Hepatocyte (in vitro differentiated cells): ENCODE data around the gene DPCD. TPM values are rescaled to one million over a fixed set of nuclear protein-coding genes. Genes with fewer than 3 reads are reported as not detected.

Source experiments
- DNase-seq: peaks from one replicate; pipeline ENCODE4 v3.0.0-alpha.2; 2016; ENCODE audit warnings: low spot score
- H2AFZ ChIP-seq: fragments of 200-600 bp; sonication (generic); 2 replicates; pipeline ENCODE4 v1.6.0; 2016; ENCODE audit warnings: antibody characterized with exemption, mild to moderate bottlenecking
- H3K27ac ChIP-seq: fragments of 200-600 bp; sonication (generic); 2 replicates; pipeline ENCODE4 v1.5.1; 2016; ENCODE audit warnings: mild to moderate bottlenecking
- H3K27me3 ChIP-seq: fragments of 200-600 bp; sonication (generic); 2 replicates; pipeline ENCODE4 v1.6.1; 2016
- H3K36me3 ChIP-seq: fragments of 200-600 bp; sonication (generic); replicated peaks from 2 replicates; pipeline ENCODE4 v1.5.1; 2016; ENCODE audit warnings: low read depth; ENCODE audit not compliant: insufficient read depth
- H3K4me1 ChIP-seq: fragments of 200-600 bp; sonication (generic); 2 replicates; pipeline ENCODE4 v1.5.1; 2016; ENCODE audit warnings: mild to moderate bottlenecking, moderate library complexity; ENCODE audit not compliant: insufficient read depth
- H3K4me2 ChIP-seq: fragments of 200-600 bp; sonication (generic); 2 replicates; pipeline ENCODE4 v1.6.0; 2016
- H3K4me3 ChIP-seq: fragments of 200-600 bp; sonication (generic); 2 replicates; pipeline ENCODE4 v1.5.1; 2016; ENCODE audit warnings: mild to moderate bottlenecking
- H3K79me2 ChIP-seq: fragments of 200-600 bp; sonication (generic); 2 replicates; pipeline ENCODE4 v1.6.0; 2017; ENCODE audit warnings: mild to moderate bottlenecking
- H3K9me2 ChIP-seq: fragments of 200-600 bp; sonication (generic); replicated peaks from 2 replicates; pipeline ENCODE4 v1.6.0; 2017; ENCODE audit warnings: mild to moderate bottlenecking; ENCODE audit not compliant: insufficient read depth
- H3K9me3 ChIP-seq: fragments of 200-600 bp; sonication (generic); 2 replicates; pipeline ENCODE4 v1.5.1; 2016; ENCODE audit warnings: low read depth, mild to moderate bottlenecking
- H4K20me1 ChIP-seq: fragments of 200-600 bp; sonication (generic); 2 replicates; pipeline ENCODE4 v1.6.0; 2016; ENCODE audit warnings: mild to moderate bottlenecking; ENCODE audit not compliant: insufficient read depth, poor library complexity, severe bottlenecking
- EZH2 ChIP-seq: fragments of 200-600 bp; sonication (generic); IDR thresholded peaks from 2 replicates; pipeline ENCODE4 v1.6.1; 2016; ENCODE audit warnings: antibody characterized with exemption, mild to moderate bottlenecking, borderline replicate concordance
- EZH2phosphoT487 ChIP-seq: fragments of 200-600 bp; sonication (generic); IDR thresholded peaks from one replicate; pipeline ENCODE4 v1.6.1; 2018; ENCODE audit warnings: antibody characterized with exemption, mild to moderate bottlenecking, low read depth, moderate library complexity; ENCODE audit not compliant: unreplicated experiment, severe bottlenecking
- WGBS: methylation state at CpG from one replicate; pipeline ENCODE4 v1.1.6; 2016; ENCODE audit warnings: low lambda C conversion rate; ENCODE audit errors: missing lambda C conversion rate; 5-methylcytosine and 5-hydroxymethylcytosine counted together
- polyA plus RNA-seq: library from polyadenylated mRNA; unstranded; fragments of >200 nt; fragmentation: Nextera tagmentation; extraction: Ambion mirVana; gene quantifications from 2 replicates; pipeline ENCODE4 v1.2.1, GENCODE V29; 2016
- total RNA-seq: library from RNA; depleted of rRNA; stranded (reverse); fragments of >200 nt; gene quantifications from 2 replicates; pipeline ENCODE4 v1.2.3, GENCODE V29; 2014
- TF ChIP-seq, protein P1 (sequence below): fragments of 200-600 bp; sonication (generic); IDR thresholded peaks from 2 replicates; pipeline ENCODE4 v1.5.1; 2016; ENCODE audit warnings: antibody characterized with exemption, mild to moderate bottlenecking; ENCODE audit not compliant: poor library complexity

The DPCD gene
- total and polyA plus RNA-seq, 2 experiments from 2014 or later = 24.8 to 26.5 TPM

DNA sequence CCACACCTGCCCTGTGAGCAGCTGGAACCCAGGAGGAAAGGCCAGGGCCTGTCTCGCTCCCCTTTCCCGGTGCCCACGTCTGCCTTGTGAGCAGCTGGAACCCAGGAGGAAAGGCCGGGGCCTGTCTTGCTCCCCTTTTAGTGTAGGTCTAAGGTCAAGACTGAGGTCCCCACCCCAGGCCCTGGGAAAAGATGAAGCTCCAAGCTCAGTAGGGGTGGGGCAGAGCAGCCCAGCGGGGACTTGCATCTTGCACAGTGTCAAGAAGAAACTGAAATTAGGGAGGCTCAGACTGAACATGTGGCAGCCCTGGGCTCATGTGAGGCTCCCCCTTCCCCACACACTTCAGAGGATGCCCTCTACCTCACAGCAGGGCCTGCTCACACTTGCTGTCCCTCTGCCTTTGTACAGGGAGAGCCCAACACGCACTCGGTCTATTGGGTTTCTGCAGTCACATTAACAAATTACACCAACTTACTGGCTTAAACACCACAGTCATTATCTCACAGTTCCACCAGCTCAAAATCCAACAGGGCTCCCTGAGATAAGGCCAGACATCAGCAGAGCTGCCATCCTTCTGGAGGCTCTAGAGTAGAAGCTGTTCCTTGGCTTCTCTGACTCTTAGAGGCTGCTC lies 12.4 kb upstream of the DPCD start:
- Histone ChIP-seq H3K4me3 (no peak overlapping the region), H3K4me2 (no peak overlapping the region), H3K79me2 (no peaks in the 10 kb centered on the region), H4K20me1 (no peaks in the 10 kb centered on the region), H3K9me2 (no peaks in the 10 kb centered on the region), H3K36me3 (no peaks in the 10 kb centered on the region), H2AFZ (no peak overlapping the region), H3K9me3 (no peaks in the 10 kb centered on the region), H3K4me1 (peaks cover 3% of the 10 kb centered on the region), H3K27me3 (no peaks in the 10 kb centered on the region), H3K27ac (no peak overlapping the region)
- 89% methylated on average over 7 of the region's 7 CpGs for WGBS
- no peak for DNase-seq
- TF ChIP-seq EZH2 = no peak
- TF ChIP-seq EZH2phosphoT487 = no peak
- TF ChIP-seq, protein P1, sequence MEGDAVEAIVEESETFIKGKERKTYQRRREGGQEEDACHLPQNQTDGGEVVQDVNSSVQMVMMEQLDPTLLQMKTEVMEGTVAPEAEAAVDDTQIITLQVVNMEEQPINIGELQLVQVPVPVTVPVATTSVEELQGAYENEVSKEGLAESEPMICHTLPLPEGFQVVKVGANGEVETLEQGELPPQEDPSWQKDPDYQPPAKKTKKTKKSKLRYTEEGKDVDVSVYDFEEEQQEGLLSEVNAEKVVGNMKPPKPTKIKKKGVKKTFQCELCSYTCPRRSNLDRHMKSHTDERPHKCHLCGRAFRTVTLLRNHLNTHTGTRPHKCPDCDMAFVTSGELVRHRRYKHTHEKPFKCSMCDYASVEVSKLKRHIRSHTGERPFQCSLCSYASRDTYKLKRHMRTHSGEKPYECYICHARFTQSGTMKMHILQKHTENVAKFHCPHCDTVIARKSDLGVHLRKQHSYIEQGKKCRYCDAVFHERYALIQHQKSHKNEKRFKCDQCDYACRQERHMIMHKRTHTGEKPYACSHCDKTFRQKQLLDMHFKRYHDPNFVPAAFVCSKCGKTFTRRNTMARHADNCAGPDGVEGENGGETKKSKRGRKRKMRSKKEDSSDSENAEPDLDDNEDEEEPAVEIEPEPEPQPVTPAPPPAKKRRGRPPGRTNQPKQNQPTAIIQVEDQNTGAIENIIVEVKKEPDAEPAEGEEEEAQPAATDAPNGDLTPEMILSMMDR = no peak

DNA sequence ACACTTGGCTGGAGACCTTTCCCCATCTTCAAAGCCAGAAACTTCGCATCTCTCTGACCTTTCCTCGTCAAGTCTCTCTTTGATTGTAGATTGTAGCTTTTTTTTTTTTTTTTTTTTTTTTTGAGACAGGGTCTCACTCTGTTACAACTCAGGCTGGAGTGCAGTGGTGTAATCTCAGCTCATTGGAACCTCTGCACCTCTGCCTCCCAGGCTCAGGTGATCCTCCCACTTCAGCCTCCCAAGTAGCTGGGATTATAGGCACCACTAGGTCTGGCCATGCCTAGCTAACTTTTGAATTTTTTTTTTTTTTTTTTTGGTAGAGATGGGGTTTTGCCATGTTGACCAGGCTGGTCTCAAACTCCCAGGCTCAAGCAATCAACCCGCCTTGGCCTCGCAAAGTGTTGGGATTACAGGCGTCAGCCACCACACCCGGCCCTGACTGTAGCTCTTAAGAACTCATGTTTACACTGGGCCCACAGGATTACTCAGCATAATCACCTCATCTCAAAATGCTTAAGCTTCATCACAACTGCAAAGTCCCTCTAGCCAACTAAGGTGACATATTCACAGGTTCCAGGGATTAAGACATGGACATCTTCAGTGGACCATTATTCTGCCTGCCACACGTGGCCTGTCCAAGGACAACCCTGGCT lies 11.8 kb upstream of the DPCD start:
- no peak for DNase-seq
- H4K20me1 ChIP-seq = no peaks in the 10 kb centered on the region
- WGBS = 81% methylated on average over 7 of the region's 7 CpGs

DNA sequence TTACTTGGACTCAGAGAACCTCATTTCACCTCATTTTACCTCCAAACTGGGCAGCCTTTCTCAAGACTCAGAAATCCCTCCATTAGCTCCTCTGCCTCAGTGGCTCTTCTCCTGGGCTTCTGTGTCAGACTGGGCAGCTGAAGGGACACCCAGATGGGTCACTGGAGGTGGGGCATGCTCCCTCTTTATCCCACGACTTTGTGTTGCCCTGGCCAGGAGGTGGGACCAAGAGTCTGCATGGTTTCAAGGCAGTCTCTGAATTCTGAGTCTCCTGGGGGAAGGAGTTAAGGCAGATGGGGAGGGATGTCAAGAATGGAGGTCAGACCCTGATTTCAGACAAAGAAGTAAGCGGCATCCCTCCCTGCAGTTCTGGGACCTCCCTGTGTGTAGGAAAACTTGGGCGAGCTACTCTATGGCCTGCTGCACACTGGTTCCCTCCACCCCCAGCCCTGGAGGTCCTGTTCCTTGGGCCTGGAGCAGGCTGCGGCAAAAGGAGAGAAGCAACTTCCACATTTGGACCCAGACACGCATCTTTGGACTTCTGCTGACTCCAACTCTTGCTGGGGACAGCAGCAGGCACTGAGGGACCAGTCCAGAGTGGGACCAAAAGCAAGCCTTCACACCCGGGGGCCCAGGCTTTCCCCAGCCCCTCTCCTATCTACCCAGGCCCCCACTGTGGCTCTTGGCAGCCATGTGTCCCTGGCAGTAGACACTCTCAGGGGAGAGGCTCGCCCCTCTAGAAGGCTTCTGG lies 10.8 kb upstream of the DPCD start:
- H3K27ac ChIP-seq = no peak overlapping the region
- no peaks in the 10 kb centered on the region for H4K20me1 ChIP-seq
- no peak overlapping the region for H3K4me2 ChIP-seq
- H2AFZ ChIP-seq = no peak overlapping the region
- no peak for TF ChIP-seq EZH2
- no peak for TF ChIP-seq EZH2phosphoT487
- TF ChIP-seq, protein P1 = no peak
- H3K79me2 ChIP-seq = no peaks in the 10 kb centered on the region
- H3K4me1 ChIP-seq = no peaks in the 10 kb centered on the region
- no peaks in the 10 kb centered on the region for H3K9me3 ChIP-seq
- DNase-seq = no peak
- H3K9me2 ChIP-seq = no peaks in the 10 kb centered on the region
- H3K4me3 ChIP-seq = no peak overlapping the region
- no peaks in the 10 kb centered on the region for H3K36me3 ChIP-seq
- H3K27me3 ChIP-seq = no peaks in the 10 kb centered on the region
- WGBS = 95% methylated on average over 7 of the region's 7 CpGs

More for the DNA sequence above, 11.8 kb upstream of the DPCD start:
- Histone ChIP-seq H3K4me3 (no peak overlapping the region), H3K27me3 (no peaks in the 10 kb centered on the region), H3K9me2 (no peaks in the 10 kb centered on the region), H3K27ac (no peak overlapping the region), H3K4me1 (no peaks in the 10 kb centered on the region), H3K4me2 (no peak overlapping the region), H3K79me2 (no peaks in the 10 kb centered on the region), H3K36me3 (no peaks in the 10 kb centered on the region), H3K9me3 (no peaks in the 10 kb centered on the region), H2AFZ (no peak overlapping the region)
- TF ChIP-seq EZH2phosphoT487 = no peak
- TF ChIP-seq, protein P1 = no peak
- TF ChIP-seq EZH2 = no peak
